ENCODE measurements around the gene CCNK.

DNA sequence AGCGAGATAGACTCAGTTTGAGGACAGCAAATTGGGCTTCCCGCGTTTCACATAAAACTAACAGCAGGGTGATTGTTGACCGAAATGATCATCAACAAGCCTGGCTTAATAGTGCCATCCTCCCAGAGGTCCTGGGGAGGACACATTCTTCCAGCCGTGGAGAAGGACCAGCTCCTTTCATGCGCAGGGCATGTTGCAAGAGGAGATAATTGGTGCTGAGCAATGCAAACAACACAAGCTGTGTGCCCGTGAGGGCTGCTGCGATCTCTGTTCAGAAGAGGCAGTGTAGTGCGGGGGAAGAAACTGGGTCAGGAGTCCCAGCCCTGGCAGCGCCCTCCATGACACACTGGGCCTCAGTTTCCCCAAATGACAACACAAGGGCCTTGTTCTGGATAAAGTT lies 68.5 kb downstream of the CCNK start:
- TF ChIP-seq EZH2 (IDR thresholded peaks at IDR 0.05; ENCODE audit: borderline replicate concordance, control insufficient read depth, low read depth, low read length) (no peak), POLR2AphosphoS2 (IDR thresholded peaks at IDR 0.05; ENCODE audit: low read depth, low read length) (no peak), BRCA1 (IDR thresholded peaks at IDR 0.05; ENCODE audit: low read depth, low read length) (no peak), MYC (IDR thresholded peaks at IDR 0.05; ENCODE audit: insufficient read depth, insufficient read length, insufficient replicate concordance, low read length, severe bottlenecking) (no peak), RAD51 (IDR thresholded peaks at IDR 0.05) (no peak), GABPA (IDR thresholded peaks at IDR 0.05; ENCODE audit: low read depth) (no peak)
- TF ChIP-seq, protein P1, sequence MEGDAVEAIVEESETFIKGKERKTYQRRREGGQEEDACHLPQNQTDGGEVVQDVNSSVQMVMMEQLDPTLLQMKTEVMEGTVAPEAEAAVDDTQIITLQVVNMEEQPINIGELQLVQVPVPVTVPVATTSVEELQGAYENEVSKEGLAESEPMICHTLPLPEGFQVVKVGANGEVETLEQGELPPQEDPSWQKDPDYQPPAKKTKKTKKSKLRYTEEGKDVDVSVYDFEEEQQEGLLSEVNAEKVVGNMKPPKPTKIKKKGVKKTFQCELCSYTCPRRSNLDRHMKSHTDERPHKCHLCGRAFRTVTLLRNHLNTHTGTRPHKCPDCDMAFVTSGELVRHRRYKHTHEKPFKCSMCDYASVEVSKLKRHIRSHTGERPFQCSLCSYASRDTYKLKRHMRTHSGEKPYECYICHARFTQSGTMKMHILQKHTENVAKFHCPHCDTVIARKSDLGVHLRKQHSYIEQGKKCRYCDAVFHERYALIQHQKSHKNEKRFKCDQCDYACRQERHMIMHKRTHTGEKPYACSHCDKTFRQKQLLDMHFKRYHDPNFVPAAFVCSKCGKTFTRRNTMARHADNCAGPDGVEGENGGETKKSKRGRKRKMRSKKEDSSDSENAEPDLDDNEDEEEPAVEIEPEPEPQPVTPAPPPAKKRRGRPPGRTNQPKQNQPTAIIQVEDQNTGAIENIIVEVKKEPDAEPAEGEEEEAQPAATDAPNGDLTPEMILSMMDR (IDR thresholded peaks at IDR 0.05 in 2 of 3, conservative IDR thresholded peaks at IDR 0.05 in 1 of 3; ENCODE audit: control insufficient read depth in 2 of 3, extremely low read depth in 1 of 3, insufficient read depth in 1 of 3, low read depth in 3 of 3, low read length in 3 of 3): no peak
- TF ChIP-seq, protein P2, sequence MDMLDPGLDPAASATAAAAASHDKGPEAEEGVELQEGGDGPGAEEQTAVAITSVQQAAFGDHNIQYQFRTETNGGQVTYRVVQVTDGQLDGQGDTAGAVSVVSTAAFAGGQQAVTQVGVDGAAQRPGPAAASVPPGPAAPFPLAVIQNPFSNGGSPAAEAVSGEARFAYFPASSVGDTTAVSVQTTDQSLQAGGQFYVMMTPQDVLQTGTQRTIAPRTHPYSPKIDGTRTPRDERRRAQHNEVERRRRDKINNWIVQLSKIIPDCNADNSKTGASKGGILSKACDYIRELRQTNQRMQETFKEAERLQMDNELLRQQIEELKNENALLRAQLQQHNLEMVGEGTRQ (IDR thresholded peaks at IDR 0.05; ENCODE audit: borderline replicate concordance, low read depth, low read length): no peak
- TF ChIP-seq, protein P3, sequence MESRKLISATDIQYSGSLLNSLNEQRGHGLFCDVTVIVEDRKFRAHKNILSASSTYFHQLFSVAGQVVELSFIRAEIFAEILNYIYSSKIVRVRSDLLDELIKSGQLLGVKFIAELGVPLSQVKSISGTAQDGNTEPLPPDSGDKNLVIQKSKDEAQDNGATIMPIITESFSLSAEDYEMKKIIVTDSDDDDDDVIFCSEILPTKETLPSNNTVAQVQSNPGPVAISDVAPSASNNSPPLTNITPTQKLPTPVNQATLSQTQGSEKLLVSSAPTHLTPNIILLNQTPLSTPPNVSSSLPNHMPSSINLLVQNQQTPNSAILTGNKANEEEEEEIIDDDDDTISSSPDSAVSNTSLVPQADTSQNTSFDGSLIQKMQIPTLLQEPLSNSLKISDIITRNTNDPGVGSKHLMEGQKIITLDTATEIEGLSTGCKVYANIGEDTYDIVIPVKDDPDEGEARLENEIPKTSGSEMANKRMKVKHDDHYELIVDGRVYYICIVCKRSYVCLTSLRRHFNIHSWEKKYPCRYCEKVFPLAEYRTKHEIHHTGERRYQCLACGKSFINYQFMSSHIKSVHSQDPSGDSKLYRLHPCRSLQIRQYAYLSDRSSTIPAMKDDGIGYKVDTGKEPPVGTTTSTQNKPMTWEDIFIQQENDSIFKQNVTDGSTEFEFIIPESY (IDR thresholded peaks at IDR 0.05): no peak

Data from GM12878 (cell line).